OCI-M2 (cell line): Measurements from ENCODE around the gene GPC6.

Experiments
- DNase-seq: peaks from one replicate; lab custom pipeline; 2025; ENCODE audit not compliant: unreplicated experiment; lab: John Stamatoyannopoulos, UW

The GPC6 gene

DNA sequence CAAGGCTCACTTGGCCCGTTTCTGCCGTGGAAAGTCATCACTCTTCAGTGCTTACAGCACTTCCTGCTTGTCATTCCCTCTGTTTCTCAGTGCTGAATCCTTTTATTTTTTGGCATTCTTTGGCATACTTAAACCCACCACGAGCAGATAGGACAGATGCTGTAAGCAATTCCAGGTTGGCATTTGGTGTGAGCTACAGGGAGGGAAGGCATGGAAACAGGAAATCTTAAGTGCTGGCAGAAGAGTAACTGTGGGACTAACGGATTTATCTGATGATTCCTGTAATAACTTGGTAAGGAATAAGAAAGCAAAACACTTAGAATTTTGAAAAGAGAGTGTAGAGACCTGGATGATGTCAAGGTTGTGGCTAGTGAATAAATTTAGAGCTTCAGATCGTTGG is 273.4 kb downstream of the GPC6 start:
- DNase-seq: no peak

DNA sequence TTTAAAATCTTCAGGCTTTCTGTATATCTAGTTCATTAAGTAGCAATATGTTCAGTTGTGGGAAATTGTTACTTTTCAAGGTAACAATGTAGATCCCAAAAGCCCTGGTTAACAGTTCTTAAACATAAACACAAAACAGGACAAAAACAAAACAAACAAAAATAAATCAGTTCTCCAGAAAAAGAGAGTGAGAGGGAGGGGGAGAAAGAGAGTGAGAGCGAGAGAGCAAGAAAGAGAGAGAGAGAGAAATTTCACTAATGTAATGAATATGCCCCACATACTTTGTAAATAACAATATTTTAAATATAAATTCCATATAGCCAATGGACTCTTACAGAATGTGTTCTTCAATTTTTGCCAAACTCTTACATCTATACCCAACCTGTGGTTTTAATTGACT is 275.5 kb downstream of the GPC6 start:
- no peak for DNase-seq

DNA sequence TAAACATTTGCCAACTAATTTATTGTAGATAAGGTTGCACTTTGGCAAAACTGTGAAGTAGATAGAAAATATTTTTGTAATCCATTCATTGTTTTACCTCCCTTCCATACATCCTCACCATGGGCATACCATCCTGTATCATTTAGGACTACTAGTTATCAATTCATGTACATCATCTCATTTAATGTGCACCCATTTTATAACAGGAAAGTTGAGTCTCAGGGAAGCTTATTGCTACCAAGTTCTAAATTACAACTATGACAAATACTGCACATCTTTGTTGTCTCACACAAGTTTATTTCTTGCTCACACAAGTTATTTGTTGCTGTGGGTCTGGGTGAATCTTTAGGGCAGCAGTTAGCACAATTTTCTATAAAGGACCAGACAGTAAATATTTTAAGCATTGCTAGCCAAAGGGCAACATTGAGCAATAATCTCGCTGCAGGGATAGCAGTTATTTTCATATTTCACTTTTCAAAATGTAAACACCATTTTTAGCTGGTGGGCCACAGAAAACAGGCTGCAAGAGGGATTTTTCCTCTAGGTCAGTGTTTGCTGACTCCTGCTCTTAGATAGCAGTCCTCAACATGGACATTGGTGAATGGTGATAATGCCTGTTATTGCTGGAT is 276.5 kb downstream of the GPC6 start:
- no peak for DNase-seq

DNA sequence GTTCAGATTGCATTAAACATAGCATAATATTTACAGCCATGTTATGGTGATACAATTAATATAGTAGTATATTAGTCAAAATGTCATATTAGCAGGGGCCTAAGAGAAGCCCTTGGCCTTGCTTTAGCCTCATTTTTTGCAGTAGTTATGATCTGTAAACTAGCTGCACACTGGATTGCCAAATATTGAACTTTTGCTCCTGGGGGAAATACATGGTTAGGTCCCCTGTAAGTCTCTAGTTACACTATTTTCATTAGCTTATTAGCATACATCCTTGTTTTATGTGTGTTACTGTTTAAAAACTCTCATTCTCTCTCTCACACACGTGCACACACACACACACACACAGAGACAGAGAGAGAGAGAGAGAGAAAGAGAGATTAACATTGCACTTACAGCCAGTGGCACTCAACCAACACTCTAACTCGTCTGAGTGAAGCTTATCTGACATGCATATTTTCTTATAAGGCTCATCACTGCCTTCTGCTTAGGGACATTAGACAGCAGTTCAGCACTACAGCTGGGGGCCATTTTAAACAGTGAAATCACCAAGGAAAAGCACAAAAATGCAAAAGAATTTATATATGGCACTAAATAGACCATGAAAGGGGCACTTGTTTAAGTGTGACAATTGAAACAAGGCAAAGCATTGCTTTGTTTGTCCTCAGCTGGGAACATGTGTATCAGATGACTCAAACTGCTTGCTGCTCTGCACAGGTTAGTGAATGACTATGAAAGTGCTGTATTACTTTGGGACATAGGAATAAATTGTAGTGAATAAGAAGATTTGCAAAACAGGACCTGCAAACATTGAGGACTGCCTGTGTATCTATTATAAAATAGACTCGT is 278.7 kb downstream of the GPC6 start:
- no peak for DNase-seq

DNA sequence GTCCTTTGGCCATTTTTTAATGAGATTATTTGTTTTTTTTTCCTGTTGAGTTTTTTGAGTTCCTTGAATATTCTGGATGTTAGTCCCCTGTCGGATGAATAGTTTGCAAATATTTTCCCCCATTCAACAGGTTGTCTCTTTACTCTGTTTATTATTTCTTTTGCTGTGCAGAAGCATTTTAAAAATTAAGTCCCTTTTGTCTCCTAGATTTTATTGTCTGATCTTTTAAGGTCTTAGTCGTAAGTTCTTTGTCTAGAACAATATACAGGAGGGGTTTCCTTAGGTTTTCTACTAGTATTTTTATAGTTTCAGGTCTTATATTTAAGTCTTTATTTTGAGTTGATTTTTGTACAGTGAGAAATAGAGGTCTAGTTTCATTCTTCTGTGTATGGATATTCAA is 284.4 kb downstream of the GPC6 start:
- DNase-seq: no peak

DNA sequence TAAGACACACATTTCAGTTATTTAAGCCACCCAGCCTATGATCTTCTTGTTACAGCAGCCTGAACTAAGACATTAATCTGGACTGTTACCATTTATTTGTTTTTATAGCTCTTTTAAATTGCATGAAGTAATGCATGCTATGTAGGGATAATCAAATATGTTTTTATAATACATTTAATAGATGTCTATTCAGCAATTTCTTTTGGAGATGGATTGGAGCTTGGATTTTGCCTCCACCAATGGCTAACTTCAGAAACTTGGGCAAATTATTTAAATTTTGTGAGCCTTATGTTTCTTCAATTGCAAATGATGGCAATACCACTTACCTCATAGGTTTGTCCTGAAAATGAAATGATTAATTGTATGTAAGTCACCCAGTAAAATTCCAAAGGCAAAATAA is 288.7 kb downstream of the GPC6 start:
- DNase-seq: no peak

DNA sequence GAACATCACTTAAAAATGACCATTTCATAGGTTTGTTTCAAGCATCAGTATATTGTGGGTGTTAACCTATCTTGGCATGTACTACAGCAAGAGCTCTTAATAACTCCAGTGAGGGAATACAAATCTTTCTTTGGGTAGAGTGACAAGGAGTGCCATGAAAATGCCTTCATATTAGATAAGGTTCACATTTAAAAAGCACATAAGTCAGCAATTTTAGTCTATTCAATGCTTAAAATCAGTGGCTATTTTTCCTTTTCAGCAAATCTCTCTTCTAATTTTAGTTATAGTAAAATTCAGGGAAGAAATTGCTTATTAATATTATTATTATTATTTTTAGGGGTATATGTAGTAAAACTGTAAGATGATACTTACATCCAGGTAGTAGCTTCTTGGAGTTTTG is 291.1 kb downstream of the GPC6 start:
- no peak for DNase-seq

DNA sequence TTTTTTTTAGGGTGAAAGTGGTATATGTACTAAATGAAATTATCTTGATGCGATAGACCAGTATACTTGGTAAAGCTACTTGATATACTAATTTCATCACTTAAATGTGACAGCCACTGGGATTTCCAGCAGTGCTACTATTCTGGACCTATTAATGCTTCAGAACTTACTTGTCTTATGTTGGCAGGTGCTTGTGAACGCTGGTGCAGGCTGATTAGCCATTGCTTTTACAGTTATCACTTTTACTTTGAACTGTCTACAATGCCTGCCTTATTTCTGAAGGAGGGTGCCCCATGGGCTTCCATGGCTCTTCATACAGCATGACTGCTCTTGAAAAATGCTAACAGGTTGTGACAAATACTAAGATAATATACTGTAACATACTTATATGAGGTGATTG is 294.7 kb downstream of the GPC6 start:
- no peak for DNase-seq

DNA sequence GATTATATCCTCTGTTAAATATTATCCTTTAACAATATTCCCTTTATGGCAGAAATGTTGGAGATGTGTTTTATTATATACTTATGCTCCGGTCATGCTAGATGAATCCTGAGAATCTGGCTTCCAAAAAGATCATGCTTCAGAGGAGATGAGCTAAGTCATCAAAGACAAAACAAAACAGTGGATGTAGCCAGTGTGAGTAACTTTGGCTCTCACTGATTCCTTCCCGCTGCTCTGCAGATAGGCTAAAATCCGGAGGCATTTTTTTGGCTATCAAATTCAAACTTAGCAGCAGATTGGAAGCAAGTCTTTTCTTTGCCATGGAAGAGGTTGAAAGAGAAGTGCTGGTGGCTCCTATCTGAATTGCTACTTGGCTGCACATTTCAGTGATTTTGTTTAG is 295.9 kb downstream of the GPC6 start:
- DNase-seq: no peak

DNA sequence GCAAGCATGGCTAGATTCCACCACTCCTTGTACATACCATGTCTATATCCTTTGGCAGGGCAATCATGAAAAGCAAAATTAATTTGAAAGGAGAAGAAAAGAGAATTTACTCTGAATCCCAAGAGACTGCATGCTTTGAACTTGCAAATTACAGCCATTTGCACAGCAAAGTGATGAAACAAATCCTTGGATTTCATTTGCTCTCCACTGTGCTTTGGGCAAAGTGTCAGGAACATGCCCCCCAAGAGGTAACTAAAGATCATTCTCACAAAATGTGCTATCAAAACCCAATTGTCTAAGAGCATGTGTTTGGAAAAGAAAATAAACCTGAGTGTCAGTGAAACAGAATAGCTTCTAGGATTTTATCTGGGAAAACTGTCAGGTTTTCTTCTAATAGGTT is 298.5 kb downstream of the GPC6 start:
- no peak for DNase-seq

DNA sequence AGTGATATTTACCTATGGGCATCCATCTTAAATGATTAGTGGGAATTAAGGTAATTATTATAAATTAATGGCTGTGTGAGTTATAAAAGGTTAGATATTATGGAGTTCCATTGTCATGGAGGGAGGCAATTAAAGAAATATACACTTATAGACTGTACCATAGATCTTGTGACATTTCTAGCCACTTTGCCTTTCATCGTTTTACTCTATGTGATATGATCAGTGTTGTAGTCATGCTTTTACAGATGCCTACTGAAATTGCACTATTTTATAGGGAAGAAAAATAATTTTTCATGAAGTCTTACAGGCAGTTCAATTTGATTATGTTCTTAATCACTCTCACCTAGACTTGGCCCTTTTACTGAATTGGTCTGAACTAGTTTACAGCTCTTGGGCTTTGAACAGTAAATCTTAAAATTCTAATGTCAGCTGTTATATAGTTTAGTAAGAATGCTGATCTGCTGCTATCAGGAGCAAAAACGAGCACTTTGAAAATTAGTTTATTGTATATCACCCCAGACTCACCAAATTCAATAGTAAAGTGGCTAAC is 301.2 kb downstream of the GPC6 start:
- no peak for DNase-seq

DNA sequence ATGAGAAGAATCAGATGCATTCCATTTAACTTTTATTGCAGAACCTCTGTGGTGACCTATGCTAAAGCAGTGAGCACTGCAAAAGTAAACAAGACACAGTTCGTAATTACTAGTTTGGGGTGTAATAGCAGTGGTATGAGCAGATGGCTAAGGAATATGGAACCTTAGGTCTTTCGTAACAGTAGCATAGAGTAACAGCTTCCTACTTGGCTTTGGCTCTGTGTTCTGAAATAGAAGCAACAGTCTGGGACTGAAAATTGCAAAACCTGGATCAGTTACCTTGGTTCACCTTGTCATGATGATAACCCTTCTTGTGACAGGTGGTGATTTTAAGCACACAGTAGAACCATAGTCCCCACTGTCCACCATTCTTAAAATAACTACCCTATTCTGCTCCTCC is 303.4 kb downstream of the GPC6 start:
- no peak for DNase-seq

DNA sequence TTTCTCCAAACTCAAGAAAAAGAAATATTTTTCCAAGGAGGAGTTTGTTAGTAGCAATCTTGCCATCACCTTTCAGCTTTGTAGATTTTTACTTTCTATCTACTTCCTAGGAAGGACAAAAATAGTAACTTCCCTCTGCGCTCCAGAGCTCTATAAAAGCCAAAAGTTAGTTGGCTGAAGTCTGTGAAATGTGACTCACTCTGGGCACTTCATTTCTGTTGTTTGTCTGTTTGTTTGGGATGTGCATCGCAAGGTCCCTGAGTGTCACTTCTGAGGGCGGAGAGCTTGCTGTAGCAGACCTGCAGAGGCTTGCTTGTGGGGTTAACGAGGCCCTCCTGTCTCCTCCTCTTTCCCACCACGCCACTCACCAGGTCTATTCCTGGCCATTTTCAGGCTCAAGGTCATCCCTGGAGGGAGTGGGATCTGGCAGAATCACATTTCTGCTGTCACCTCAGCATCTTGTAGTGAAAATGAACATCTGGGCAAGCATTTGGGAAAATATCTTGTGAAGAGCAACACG is 307.6 kb downstream of the GPC6 start:
- DNase-seq: no peak

DNA sequence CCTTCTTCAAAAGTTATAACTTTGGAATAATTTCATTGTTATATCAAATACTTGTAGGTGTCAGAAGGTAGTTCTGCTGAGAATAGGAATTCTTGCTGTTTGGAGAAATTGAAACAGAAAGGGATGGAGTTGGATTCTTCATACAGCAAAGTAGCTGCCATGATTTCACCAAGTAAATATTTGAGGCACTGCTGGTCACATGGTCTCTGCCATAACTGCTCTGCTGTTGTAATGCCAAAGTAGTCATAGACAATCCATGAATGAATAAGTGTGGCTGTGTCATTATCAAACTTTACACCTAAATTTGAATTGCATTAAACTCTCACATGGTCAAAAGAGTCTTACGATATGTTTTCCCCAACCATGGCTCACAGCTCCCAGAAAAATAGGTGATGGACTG is 308.6 kb downstream of the GPC6 start:
- DNase-seq: no peak

DNA sequence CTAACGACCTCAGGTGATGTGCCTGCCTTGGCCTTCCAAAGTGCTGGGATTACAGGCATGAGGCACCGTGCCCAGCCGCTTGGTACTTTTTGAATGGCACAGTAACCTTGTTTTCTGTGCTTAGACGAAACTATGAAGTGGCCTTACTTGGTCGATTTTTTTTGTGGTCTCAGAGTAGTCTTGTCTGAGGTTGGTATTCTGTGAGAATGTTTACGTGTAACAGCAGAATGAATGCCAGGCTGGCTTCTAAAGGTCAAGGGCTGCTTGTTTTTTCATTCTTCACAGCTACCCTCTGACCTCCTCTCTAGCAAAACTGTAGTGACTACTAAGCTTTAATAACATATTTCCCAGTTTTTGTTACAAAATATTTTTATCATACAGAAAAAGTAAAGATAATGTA is 313.3 kb downstream of the GPC6 start:
- no peak for DNase-seq

DNA sequence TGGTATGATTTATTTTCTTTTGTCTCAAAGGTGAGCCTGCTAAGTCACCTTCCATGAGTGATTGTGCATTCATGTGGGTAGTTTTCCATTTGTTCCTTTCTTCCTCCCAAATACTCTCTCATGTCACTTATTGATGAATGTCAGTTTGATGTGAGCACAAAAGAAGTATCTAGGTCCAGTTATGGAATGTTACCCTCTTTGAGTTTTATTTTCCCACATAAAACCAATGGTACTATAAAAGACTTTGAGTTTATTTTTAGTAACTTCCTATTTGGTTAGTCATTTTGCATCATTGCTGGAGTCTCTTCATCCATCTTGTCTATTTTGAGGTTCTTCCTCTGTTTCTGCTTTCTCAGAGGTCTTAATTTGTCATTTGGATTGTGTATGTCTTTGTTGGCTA is 321.3 kb downstream of the GPC6 start:
- no peak for DNase-seq

DNA sequence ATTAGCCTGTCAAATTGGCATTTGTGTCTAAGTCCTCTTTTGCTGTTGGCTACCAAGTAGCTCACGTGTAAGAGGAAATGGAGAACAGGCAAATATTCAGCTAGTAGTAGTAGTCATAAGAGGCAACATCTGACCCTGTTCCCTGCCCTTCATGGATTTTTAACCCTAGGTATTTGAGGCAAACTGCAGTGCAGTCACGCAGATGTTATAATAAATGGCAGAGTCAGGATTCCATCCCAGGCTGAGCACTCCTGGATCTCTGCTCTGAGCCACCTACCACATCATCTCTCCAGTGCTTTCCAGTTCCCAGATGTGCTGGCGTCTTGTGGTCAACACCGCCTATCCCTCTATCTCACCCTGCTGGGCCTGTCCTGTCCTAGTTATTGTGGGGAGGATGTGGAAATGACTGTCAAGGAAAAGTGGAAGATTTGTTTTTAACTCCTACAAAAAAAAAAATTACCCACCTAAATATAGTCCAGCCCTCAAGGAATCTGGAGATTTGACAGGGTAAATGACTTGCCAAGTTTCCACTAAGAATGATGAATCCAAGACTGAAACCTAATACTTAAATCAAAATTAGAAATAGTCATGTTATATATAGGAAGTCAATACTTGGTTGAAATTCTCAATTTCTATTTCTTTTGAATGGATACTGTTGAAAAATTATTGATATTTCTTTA is 322.9 kb downstream of the GPC6 start:
- DNase-seq: no peak

DNA sequence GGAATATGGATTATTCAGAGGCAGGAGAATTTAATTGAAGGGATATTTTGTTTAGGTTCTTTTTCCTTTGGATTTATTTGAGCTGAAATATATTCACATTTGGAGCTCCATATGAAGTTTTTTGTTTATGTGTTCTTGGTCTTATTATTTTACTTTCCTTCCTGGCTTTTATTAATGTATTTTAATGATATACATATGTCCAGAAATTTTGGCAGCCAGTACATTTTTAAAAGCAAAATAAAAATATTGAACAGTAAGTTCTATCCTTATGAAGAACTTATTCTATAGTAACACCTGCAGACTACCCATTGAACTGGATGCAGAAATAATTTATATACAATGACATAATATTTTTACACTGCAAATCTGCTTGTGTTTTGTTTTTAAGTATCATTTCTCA is 323.6 kb downstream of the GPC6 start:
- DNase-seq: no peak

DNA sequence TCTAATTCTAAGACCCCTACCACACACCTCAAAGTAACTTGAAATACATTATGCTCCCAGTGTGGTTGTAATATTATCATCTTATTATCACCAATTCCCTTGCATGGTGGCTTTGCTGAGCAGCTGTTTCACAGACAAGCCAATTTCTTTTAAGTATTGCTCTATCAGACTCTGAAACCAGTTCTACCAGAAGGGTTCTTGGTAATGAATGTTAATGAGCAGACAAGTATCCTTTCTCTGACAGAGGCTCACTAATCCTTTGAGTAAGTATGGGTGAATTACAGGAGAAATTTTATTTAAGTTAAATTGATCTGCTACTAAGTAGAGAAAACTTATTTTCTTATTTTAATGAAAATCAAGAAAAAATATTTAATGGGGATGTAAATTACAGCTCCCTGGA is 326.0 kb downstream of the GPC6 start:
- no peak for DNase-seq

DNA sequence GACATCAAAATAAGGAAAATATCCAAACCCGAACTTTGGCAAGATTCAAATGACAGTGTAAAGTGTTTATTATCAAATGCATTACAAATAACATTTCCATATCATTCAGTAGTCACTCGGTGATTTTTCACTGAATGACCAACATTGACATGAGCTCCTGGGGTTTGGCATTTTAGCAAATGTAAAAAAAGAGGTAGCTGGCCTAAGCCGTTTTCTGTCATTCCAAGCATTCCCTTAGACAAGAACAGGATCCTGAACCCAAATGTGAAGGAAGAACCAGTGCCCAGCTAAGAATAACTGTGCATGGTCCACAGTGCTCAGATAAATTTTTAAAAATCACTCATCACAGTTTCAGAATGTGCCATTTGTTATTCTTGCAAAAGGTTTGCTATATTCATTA is 327.9 kb downstream of the GPC6 start:
- no peak for DNase-seq

DNA sequence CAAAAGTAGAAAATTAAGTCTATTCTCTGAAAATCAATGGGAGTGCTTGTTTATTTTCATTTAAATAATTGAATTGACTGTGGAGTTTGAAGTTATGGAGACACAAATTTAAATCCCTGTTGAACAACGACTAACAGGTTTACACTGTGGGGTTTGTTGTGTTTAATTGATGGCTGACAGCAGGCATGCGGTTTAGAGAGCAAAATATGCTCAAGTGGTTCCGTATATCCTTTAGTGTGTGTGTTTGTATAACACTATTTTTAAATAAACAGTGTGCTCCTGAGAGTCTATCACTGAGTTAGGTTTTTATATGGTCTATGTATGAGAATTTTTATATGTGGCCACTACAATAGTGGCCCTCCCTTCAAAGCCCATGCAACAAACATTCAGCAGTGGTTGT is 332.0 kb downstream of the GPC6 start:
- no peak for DNase-seq

DNA sequence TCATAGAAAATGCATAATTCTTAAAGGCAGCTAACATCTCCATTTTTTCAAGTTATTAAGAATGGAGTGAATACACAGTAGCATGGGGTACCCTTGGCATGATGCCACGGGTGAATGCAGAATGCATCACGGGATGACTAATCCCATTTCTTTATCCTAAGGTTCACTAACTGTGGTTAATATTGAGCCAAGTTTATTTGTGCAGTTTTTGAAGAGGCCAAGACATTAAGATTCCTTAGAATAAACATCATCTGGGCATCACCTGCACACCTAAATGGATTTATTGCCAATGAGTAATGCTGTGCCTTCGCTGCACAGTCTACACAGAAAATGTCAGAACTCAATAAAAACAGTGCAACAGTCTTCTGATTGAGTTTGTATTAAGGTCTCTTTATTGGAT is 333.1 kb downstream of the GPC6 start:
- no peak for DNase-seq
